Amygdala (tissue), 56 donors: Measurements from ENCODE around the gene GJC2.
A peak's percentile ranks its signal among the peaks of the same experiment; 100 is the strongest.
"Not testable (repeated sequence)": the region's sequence is repeated elsewhere in the genome, so short reads cannot be mapped to it uniquely, and the experiment has no call there.

Experiments
- DNase-seq, 56 donors: peaks; one replicate each; lab custom pipeline; 2025; lab: John Stamatoyannopoulos, UW

The GJC2 gene

DNA sequence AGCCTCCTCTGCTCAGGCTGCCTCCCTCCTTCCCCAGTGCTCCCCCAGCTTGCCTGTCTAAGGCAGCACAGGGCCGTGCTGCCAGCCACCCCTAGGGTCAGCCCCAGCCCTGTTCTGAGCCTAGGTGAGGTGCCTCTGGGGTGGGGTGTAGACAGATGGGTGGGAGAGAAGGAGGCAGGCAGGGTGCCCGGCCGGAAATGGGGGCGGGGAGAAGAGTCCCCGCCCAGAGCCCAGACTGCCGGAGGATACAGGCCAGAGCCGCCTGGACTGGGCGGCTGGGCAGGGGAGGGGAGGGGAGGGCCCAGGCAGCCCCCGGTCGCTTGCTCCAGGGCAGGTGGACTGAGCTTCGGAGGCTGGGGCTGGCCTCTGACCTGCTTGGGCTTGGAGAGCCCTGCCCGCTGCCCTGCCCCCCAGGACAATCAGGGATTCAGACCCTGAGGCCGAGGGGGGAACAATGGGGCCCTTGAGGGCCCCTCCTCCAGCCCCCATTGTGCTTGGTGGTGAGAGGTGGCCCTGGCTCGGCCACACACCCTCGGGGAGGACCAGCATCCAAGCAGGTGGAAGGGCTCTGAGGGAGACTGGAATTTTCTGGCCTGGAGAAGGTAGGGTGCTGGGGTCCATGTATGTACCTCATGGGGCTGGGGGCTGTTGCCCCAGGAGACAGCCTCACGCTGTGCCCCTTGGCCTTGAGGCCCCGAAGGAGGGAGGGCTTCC, at the start of gene GJC2:
GJC2 (plus strand) TSS at position 525 of the 714 bp plus-strand sequence. CDS start 7,829 bp downstream, outside the sequence.
- DNase-seq = peak in 38 of 56 donors; percentile 15 to 78 (median 48)

DNA sequence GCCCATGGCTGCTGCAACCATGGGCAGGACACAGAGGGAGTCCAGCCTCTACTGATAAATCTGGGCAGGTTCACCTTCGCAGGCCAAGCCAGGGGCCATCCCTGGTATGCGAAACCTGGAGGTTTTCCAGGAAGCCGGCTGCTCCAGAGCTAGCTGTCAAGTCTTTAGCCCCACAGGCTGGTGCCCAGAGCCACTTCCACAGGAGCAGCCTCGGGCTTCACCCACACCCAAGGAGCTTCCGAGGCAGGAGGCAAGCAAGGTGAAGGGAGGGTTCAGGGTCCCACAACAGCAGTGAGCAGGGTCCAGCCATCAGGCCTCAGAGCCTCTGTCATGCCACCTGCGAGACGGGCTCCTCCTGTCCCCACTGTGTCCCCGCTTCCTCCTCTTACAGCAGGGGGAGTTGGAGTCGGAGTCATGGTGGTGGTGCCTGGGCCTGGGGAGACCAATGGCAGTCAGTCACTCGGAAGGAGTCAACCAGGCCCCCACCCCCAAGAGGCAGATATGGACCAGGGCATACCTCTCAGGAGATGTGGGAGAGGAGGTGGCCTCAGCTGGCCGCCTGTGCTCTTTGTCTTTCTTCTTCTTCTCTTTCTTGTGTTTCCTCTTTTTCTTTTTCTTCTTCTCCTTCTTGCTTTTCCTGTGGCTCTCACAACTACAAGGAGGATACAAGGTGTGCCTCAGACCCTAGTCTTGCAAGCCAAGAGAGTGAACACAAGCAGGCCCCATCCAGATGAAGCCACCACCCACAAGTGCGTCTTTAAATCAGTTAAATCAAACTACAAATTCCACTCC, 48.7 kb upstream of the GJC2 start:
- DNase-seq = no peak

DNA sequence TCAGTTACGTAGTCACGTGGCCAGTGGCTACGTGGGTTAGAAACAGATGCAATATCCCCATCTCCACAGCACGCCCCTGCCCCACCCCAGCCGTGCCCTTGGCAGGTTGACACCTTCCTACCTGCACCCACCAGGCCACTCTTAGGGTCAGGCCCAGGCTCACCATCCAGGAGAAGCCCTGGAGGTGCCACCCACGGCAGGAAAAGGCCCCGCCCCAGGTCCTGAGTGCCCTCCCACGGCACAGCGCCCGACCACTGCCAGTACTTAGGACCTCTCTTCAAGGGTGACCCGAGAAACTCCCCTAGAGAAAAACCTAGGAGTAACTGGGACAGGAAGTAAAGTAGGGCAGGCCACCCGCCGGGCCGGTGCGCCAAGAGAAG, 48.1 kb upstream of the GJC2 start:
- DNase-seq = no peak

- DNase-seq = peak in 1 of 56 donors; percentile 26
Observed at GRCh38 chr1:228101994-228102790, 47.5 kb upstream of the GJC2 start.

DNA sequence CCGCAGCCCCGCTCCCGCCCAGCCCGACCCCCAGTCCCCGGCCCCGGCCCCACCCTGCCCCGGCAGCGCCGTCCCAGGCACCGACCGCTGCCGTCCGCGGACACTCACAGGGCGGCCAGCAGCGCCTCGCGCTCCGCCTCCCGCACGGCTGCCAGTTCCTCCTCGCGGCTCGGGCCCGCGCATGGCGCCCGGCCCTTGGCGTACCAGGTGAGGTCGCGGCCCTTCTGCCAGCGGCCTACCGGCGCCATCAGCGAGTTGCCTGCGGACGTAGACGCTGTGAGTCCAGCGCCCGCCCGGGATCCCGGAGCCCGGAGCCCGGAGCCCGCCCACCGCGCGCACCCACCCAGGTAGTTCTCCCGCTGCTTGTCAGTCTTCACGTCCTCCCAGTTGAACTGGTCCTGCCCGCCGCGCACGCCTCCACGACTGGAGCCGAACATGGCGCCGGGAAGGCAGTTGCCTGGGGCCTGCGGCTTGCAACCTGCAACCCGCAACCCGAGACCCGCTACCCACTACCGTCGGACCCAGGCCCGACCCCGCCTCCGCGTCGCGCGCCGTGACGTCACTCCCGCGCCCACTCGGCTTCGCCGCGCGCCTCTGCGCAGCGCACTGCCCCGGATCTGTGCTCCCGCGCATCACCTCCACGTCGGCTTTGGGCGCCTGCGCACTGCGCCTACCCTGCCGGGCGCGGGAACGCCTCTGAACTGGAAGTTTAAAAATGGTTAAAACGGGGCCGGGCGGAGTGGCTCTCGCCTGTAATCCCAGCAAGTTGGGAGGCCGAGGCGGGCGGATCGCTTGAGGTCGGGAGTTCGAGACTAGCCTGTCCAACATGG, 46.7 kb upstream of the GJC2 start, which contains the start of gene C1orf35:
C1orf35 (minus strand) TSS at position 535 of the 830 bp plus-strand sequence; CDS start at position 437, 98 bp downstream.
- peak in 55 of 56 donors; percentile 28 to 94 (median 82) for DNase-seq

- DNase-seq = no peak
Observed at GRCh38 chr1:228104526-228105269, 45.0 kb upstream of the GJC2 start.

GRCh38 chr1:228105270-228105995, 44.3 kb upstream of the GJC2 start:
- no peak for DNase-seq

DNA sequence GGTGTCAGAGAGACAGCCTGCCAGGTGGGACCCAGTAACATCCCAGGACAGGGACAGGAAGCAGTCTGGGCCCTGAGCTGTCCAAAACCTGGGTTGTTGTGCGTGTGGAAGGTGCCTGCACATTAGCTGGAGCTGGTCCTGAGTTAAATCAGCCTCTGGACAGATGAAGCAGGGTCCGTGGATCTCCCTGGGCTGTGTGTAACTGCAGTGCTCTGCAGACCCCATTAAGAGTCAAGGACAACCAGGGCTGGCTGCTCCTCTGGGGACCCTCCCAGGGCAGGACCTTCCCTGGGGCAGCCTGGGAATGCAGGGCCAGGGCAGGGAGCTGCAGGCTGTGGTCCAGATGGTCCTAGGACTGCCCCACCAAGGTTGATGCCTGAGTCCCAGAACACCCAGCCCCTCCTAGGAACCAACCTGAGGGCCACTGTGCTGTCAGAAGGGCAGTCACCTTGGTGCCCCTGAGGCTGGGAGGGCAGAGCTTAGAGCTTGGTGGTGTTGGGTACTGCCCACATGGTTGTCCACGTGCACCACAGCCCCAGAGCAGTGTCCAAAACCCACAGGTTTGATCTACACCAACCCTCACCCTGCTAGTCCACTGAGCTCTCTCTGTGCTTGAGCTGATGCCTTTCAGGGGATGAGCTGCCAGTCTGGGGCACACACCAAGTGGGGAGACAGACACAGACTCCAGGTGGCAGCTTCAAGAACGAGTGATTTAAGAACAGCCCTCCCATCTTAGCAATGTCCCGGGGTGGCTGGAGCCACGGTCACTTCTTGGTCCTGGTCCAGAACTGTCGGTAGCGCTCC, 43.5 kb upstream of the GJC2 start:
- no peak for DNase-seq

- DNase-seq = no peak
Observed at GRCh38 chr1:228106800-228107054, 43.0 kb upstream of the GJC2 start.

- DNase-seq = no peak
Observed at GRCh38 chr1:228107636-228108035, 42.1 kb upstream of the GJC2 start.

GRCh38 chr1:228108055-228108690, 41.6 kb upstream of the GJC2 start:
- no peak for DNase-seq

GRCh38 chr1:228108742-228109072, 41.0 kb upstream of the GJC2 start:
- DNase-seq = no peak

DNA sequence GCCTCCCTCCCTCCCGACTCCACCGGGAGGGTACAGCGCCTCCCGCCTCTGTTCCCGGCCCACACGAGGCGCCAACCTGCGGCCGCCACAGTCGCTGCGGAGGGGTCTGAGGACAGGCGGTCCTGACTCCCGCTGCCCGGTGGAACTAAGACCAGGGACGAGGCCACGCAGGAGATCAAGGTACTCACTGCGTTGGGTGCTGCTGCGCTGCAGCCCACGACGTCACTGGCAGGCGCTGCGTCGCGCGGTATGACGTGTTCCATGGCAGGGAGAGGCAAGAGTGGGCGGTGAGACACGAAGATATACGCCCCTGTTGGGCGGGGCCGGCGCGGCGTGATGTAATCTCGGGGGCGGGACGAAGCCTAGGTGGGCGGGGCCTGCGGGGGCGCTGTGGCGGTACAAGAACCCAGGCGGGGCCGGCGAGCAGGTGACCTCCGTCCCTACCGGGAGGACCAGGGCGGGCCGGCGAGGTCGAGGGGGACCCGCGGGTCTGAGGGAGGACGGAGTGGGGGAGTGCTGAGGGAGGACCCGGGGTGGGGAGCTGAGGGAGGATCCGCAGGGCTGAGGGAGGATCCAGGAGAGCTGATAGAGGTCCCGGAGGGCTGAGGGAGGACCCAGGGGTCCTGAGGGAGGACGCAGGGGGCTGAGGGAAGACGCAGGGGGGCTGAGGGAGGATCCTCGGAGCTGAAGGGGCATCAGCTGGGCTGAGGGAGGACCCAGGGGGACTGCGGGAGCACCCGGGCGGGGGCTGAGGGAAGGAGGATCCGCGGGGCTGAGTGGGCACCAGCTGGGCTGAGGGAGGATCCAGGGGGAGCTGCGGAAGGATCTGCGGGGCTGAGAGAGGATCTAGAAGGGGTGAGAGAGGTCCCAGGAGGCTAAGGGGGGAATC, 40.4 kb upstream of the GJC2 start, which contains the start of gene MRPL55:
MRPL55 (minus strand) TSS at position 227 of the 889 bp plus-strand sequence. CDS start 1,039 bp downstream, outside the sequence.
- DNase-seq = peak; percentile 77 to 100 (median 98)

- DNase-seq = peak in 1 of 56 donors; percentile 44
Observed at GRCh38 chr1:228109962-228110488, 39.7 kb upstream of the GJC2 start.

GRCh38 chr1:228110556-228110955, 39.2 kb upstream of the GJC2 start:
- DNase-seq = no peak

- not testable (repeated sequence) for DNase-seq
Observed at GRCh38 chr1:228111315-228111714, 38.4 kb upstream of the GJC2 start.
